ENCODE measurements around the gene FMNL1.
A peak's percentile ranks its signal among the peaks of the same experiment; 100 is the strongest.

FMNL1 gene

GRCh38 chr17:45221081-45222013 is at the start of gene FMNL1:
Gene FMNL1, plus strand, starts transcription at chr17:45221885. Its CDS starts 240 bp downstream, at chr17:45222125.
- no peak for DNase-seq

GRCh38 chr17:45172232-45172540 is 49.5 kb upstream of the FMNL1 start:
- no peak for DNase-seq

- DNase-seq: no peak
Observed at GRCh38 chr17:45172541-45173286, 49.0 kb upstream of the FMNL1 start.

- no peak for DNase-seq
Observed at GRCh38 chr17:45175759-45176115, 45.9 kb upstream of the FMNL1 start.

GRCh38 chr17:45177563-45177962 is 44.1 kb upstream of the FMNL1 start:
- DNase-seq: no peak

- DNase-seq: no peak
Observed at GRCh38 chr17:45184144-45184543, 37.5 kb upstream of the FMNL1 start.

- DNase-seq: no peak
Observed at GRCh38 chr17:45186801-45187354, 34.8 kb upstream of the FMNL1 start.

- no peak for DNase-seq
Observed at GRCh38 chr17:45189009-45189408, 32.7 kb upstream of the FMNL1 start.

- no peak for DNase-seq
Observed at GRCh38 chr17:45190503-45191255, 31.0 kb upstream of the FMNL1 start.

GRCh38 chr17:45195424-45195823 is 26.3 kb upstream of the FMNL1 start:
- no peak for DNase-seq

GRCh38 chr17:45197108-45197507 is 24.6 kb upstream of the FMNL1 start:
- no peak for DNase-seq

GRCh38 chr17:45197555-45198334 is 23.9 kb upstream of the FMNL1 start:
- no peak for DNase-seq

- DNase-seq: no peak
Observed at GRCh38 chr17:45200701-45201100, 21.0 kb upstream of the FMNL1 start.

GRCh38 chr17:45201457-45201856 is 20.2 kb upstream of the FMNL1 start:
- DNase-seq: no peak

- peak; percentile 83 for DNase-seq
Observed at GRCh38 chr17:45201880-45202279, 19.8 kb upstream of the FMNL1 start.

- no peak for DNase-seq
Observed at GRCh38 chr17:45218895-45219661, 2.6 kb upstream of the FMNL1 start.

GRCh38 chr17:45220079-45220478 is 1.6 kb upstream of the FMNL1 start:
- DNase-seq: no peak

- DNase-seq: no peak
Observed at GRCh38 chr17:45222014-45222288, 266 bp downstream of the FMNL1 start.

GRCh38 chr17:45222289-45222995 is 757 bp downstream of the FMNL1 start:
- DNase-seq: no peak

- DNase-seq: no peak
Observed at GRCh38 chr17:45222996-45223538, 1.4 kb downstream of the FMNL1 start.

Data from SIG-M5 (cell line).